GM19467 (cell line): ENCODE measurements around the gene DNAJC28.
"Not testable (repeated sequence)": the region's sequence is repeated elsewhere in the genome, so short reads cannot be mapped to it uniquely, and the experiment has no call there.

Source experiments
- ATAC-seq: cut with Tn5 transposase; IDR thresholded peaks from one replicate; pipeline ENCODE4 v1.9.1; 2021; ENCODE audit warnings: mild to moderate bottlenecking, moderate library complexity; ENCODE audit not compliant: unreplicated experiment

DNAJC28 gene

GRCh38 chr21:33481314-33481943, 10.1 kb downstream of the DNAJC28 start:
- ATAC-seq: no peak

GRCh38 chr21:33480481-33481103, 10.9 kb downstream of the DNAJC28 start:
- ATAC-seq: no peak

- ATAC-seq: peak; percentile 85
These were observed 11.6 kb downstream of the DNAJC28 start, which contains the start of gene TMEM50B for GRCh38 chr21:33479679-33480480. Gene TMEM50B (minus strand): TSS chr21:33479974. CDS start chr21:33468885, 11,089 bp downstream.

GRCh38 chr21:33478935-33479678, 12.4 kb downstream of the DNAJC28 start:
- peak; percentile 17 for ATAC-seq

GRCh38 chr21:33478182-33478581, 13.3 kb downstream of the DNAJC28 start:
- no peak for ATAC-seq

- ATAC-seq: no peak
These were observed 14.4 kb downstream of the DNAJC28 start for GRCh38 chr21:33477066-33477465.

- ATAC-seq: no peak
These were observed 18.2 kb downstream of the DNAJC28 start for GRCh38 chr21:33473344-33473743.

GRCh38 chr21:33470701-33471100, 20.8 kb downstream of the DNAJC28 start:
- ATAC-seq: no peak

GRCh38 chr21:33469183-33469582, 22.3 kb downstream of the DNAJC28 start:
- ATAC-seq: not testable (repeated sequence)

GRCh38 chr21:33461538-33462250, 29.8 kb downstream of the DNAJC28 start:
- ATAC-seq: no peak

- no peak for ATAC-seq
These were observed 32.7 kb downstream of the DNAJC28 start for GRCh38 chr21:33458861-33459260.

- no peak for ATAC-seq
These were observed 35.6 kb downstream of the DNAJC28 start for GRCh38 chr21:33455686-33456446.

- ATAC-seq: no peak
These were observed 39.2 kb downstream of the DNAJC28 start for GRCh38 chr21:33452362-33452761.

GRCh38 chr21:33451634-33452071, 39.9 kb downstream of the DNAJC28 start:
- ATAC-seq: no peak

- ATAC-seq: no peak
These were observed 41.9 kb downstream of the DNAJC28 start for GRCh38 chr21:33449616-33450015.

- ATAC-seq: not testable (repeated sequence)
These were observed 44.9 kb downstream of the DNAJC28 start for GRCh38 chr21:33446620-33447019.

GRCh38 chr21:33444499-33444898, 47.0 kb downstream of the DNAJC28 start:
- ATAC-seq: no peak

GRCh38 chr21:33443194-33443593, 48.3 kb downstream of the DNAJC28 start:
- no peak for ATAC-seq
